Mucosa of descending colon (tissue), 3 donors: Measurements from ENCODE around the gene LAMA2. TPM values are rescaled to one million over a fixed set of nuclear protein-coding genes. Genes with fewer than 3 reads are reported as not detected.

Experiments used
- ATAC-seq: fragments of 200-7000 bp; cut with Tn5 transposase; one replicate; pipeline ENCODE4 v1.9.1; 2020; ENCODE audit warnings: mild to moderate bottlenecking, moderate library complexity
- DNase-seq, 3 donors: peaks; one replicate each; pipeline ENCODE4 v3.0.0-alpha.2; 2020
- H3K36me3 ChIP-seq: fragments of 200-600 bp; one replicate; pipeline ENCODE4 v1.8.0; 2021; ENCODE audit warnings: low read depth, mild to moderate bottlenecking
- H3K4me1 ChIP-seq: fragments of 200-600 bp; one replicate; pipeline ENCODE4 v1.8.0; 2021; ENCODE audit warnings: low read depth, mild to moderate bottlenecking
- H3K4me3 ChIP-seq: fragments of 200-600 bp; one replicate; pipeline ENCODE4 v1.8.0; 2021; ENCODE audit warnings: mild to moderate bottlenecking
- H3K9me3 ChIP-seq: fragments of 200-600 bp; one replicate; pipeline ENCODE4 v1.8.0; 2021; ENCODE audit warnings: mild to moderate bottlenecking
- intact Hi-C, 2 donors: fragments of 100-400 bp; cut with DNase I in 1 of 2; cut with micrococcal nuclease in 1 of 2; formaldehyde crosslinking; loops; one replicate each; pipeline versions ENCODE4 v1.11.0 to v1.11.1; 2022; cut with DNase I, micrococcal nuclease
- long read RNA-seq, 2 donors: library from polyadenylated mRNA; unstranded; transcript quantifications; one replicate each; pipeline ENCODE4 v2.0.0, GENCODE V29; 2019 to 2021
- total RNA-seq, 3 donors: library from RNA; stranded (reverse); fragmentation: NEBNext Ultra II Directional in 2 of 3; extraction: Animal tissue kit (Norgen Biotek cat#: 25700) in 2 of 3; gene quantifications; one replicate each; pipeline versions ENCODE4 v1.2.1 to v1.2.4, GENCODE V29; 2021 to 2023
- TF ChIP-seq, protein P1 (sequence below): fragments of 200-600 bp; IDR thresholded peaks from one replicate; pipeline ENCODE4 v1.8.0; 2022; ENCODE audit warnings: antibody characterized with exemption, mild to moderate bottlenecking
- donor health status: DM: no; HTN: no; CAD: no; lungs with moderate emphysema.
- donor health status: DM: no; HTN: no; CAD: no.
- donor health status: DM: no; HTN: yes; CAD: no.

LAMA2 gene, protein sequence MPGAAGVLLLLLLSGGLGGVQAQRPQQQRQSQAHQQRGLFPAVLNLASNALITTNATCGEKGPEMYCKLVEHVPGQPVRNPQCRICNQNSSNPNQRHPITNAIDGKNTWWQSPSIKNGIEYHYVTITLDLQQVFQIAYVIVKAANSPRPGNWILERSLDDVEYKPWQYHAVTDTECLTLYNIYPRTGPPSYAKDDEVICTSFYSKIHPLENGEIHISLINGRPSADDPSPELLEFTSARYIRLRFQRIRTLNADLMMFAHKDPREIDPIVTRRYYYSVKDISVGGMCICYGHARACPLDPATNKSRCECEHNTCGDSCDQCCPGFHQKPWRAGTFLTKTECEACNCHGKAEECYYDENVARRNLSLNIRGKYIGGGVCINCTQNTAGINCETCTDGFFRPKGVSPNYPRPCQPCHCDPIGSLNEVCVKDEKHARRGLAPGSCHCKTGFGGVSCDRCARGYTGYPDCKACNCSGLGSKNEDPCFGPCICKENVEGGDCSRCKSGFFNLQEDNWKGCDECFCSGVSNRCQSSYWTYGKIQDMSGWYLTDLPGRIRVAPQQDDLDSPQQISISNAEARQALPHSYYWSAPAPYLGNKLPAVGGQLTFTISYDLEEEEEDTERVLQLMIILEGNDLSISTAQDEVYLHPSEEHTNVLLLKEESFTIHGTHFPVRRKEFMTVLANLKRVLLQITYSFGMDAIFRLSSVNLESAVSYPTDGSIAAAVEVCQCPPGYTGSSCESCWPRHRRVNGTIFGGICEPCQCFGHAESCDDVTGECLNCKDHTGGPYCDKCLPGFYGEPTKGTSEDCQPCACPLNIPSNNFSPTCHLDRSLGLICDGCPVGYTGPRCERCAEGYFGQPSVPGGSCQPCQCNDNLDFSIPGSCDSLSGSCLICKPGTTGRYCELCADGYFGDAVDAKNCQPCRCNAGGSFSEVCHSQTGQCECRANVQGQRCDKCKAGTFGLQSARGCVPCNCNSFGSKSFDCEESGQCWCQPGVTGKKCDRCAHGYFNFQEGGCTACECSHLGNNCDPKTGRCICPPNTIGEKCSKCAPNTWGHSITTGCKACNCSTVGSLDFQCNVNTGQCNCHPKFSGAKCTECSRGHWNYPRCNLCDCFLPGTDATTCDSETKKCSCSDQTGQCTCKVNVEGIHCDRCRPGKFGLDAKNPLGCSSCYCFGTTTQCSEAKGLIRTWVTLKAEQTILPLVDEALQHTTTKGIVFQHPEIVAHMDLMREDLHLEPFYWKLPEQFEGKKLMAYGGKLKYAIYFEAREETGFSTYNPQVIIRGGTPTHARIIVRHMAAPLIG (N-terminal part only)
- 10 to 100 TPM in 2 of 3 donors, 1 to 10 TPM in 1; 3.6 to 29.4 (median 18.4) TPM for total RNA-seq
- long read RNA-seq, donor 1, partial matches to known transcripts = 1 of 3 reads
- long read RNA-seq, donor 1, other reads (novel, unspliced or antisense) = 2 of 3 reads
- long read RNA-seq, donor 2, partial matches to known transcripts = 1 of 3 reads
- long read RNA-seq, donor 2, other reads (novel, unspliced or antisense) = 2 of 3 reads

DNA sequence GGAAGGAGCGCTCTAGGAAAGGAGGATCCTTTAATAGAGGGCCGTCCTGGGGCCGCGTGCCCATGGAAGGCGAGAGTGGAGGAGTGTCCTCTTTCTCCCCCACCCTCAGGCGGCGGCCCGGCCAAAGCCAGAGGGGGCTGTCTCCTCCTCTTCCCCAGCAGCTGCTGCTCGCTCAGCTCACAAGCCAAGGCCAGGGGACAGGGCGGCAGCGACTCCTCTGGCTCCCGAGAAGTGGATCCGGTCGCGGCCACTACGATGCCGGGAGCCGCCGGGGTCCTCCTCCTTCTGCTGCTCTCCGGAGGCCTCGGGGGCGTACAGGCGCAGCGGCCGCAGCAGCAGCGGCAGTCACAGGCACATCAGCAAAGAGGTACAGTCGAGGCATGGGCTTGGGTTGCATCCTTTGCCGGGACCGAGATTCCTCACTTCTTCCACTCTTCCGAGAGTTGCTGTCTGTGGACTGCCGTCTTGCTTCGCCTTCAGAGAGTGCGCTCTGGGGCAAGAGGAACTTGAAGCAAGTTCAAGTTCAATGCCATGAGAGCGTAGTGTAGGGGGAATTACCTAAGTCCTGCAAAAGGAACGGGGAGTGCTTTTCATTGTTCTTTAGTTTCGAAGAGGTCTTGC lies at the start of gene LAMA2:
TSS of gene LAMA2 (plus strand) at position 148 of the 621 bp plus-strand sequence. CDS start at position 256, 108 bp downstream.
- Histone ChIP-seq H3K4me1 (no peaks in the 10 kb centered on the region), H3K36me3 (no peaks in the 10 kb centered on the region), H3K9me3 (no peaks in the 10 kb centered on the region), H3K4me3 (no peak within 1 kb of the TSS)
- peak; percentile 38 to 62 (median 59) for DNase-seq
- intact Hi-C loops = no loop called here
- TF ChIP-seq, protein P1, sequence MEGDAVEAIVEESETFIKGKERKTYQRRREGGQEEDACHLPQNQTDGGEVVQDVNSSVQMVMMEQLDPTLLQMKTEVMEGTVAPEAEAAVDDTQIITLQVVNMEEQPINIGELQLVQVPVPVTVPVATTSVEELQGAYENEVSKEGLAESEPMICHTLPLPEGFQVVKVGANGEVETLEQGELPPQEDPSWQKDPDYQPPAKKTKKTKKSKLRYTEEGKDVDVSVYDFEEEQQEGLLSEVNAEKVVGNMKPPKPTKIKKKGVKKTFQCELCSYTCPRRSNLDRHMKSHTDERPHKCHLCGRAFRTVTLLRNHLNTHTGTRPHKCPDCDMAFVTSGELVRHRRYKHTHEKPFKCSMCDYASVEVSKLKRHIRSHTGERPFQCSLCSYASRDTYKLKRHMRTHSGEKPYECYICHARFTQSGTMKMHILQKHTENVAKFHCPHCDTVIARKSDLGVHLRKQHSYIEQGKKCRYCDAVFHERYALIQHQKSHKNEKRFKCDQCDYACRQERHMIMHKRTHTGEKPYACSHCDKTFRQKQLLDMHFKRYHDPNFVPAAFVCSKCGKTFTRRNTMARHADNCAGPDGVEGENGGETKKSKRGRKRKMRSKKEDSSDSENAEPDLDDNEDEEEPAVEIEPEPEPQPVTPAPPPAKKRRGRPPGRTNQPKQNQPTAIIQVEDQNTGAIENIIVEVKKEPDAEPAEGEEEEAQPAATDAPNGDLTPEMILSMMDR = no peak
- peak; percentile 77 for ATAC-seq

DNA sequence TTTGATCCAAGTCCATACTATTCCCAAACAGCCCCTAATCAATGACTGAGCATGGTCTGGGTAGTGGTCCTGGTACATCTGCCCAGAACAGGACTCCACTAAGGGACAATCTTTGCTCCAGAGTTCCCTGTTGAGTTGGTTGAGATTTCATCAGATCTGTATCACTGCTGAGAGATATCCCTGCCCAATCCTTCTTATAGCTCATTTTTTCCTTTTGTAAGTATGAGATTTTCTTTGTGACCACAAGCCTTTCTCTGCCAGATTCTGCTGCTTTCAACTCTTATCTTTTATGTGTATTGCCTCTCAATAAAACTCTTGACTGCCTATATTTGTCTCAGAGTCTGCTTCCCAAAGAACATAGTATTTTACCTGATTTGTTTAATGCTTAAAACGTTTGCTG lies 46.2 kb upstream of the LAMA2 start:
- intact Hi-C loops = no loop called here

DNA sequence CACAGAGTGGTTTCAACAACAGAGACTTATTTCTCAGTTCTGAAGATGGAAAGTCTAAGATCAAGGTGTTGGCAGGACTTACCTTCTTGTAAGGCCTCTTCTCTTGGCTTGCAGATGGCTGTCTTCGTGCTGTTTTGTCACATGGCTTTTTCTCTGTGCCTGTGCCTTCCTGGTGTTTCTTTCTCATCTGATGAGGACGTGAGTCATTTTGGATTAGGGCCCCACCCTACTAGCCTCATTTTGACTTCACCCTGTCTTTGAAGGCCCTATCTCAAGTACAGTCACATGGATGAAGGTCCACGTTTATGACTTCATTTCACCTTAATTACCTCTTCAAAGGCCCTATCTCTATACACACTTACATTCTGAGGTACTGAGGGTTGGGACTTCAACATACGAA lies 41.4 kb upstream of the LAMA2 start:
- no peaks in the 10 kb centered on the region for H3K4me1 ChIP-seq
- H3K36me3 ChIP-seq = no peaks in the 10 kb centered on the region
- intact Hi-C loops = no loop called here
- no peak overlapping the region for H3K4me3 ChIP-seq
- DNase-seq = no peak
- H3K9me3 ChIP-seq = no peaks in the 10 kb centered on the region
- no peak for ATAC-seq
- TF ChIP-seq, protein P1 = no peak

More for the DNA sequence above, 46.2 kb upstream of the LAMA2 start:
- DNase-seq (no peak), ATAC-seq (no peak)
- Histone ChIP-seq H3K9me3 (no peaks in the 10 kb centered on the region), H3K4me1 (no peaks in the 10 kb centered on the region), H3K36me3 (no peaks in the 10 kb centered on the region), H3K4me3 (no peak overlapping the region)
- TF ChIP-seq, protein P1 = no peak

DNA sequence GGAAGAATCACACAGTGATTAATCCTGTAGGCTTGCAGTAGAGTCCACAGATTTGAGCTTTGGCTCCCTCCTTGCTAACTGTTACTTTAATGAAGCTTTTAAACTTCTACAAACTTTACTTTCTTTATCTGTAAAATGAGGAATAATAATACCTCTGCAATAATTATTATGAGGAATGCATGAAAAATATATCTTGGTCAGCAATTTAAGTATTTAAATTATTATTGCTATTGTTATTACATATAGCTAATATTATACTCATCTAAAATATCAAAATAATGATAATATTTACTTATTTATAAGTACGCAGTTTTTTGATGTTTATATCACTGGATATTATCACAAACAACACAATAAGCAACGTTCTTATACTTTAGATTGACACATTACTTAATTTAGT lies 38.3 kb upstream of the LAMA2 start:
- DNase-seq (no peak), ATAC-seq (no peak)
- H3K9me3 ChIP-seq = no peaks in the 10 kb centered on the region
- no peak overlapping the region for H3K4me3 ChIP-seq
- no peaks in the 10 kb centered on the region for H3K4me1 ChIP-seq
- TF ChIP-seq, protein P1 = no peak
- intact Hi-C loops = no loop called here
- no peaks in the 10 kb centered on the region for H3K36me3 ChIP-seq
